GM21390 (cell line): Measurements from ENCODE around the gene DDX20.

ENCODE experiments used
- ATAC-seq: cut with Tn5 transposase; IDR thresholded peaks from one replicate; pipeline ENCODE4 v1.9.1; 2021; ENCODE audit not compliant: unreplicated experiment

Gene DDX20, protein sequence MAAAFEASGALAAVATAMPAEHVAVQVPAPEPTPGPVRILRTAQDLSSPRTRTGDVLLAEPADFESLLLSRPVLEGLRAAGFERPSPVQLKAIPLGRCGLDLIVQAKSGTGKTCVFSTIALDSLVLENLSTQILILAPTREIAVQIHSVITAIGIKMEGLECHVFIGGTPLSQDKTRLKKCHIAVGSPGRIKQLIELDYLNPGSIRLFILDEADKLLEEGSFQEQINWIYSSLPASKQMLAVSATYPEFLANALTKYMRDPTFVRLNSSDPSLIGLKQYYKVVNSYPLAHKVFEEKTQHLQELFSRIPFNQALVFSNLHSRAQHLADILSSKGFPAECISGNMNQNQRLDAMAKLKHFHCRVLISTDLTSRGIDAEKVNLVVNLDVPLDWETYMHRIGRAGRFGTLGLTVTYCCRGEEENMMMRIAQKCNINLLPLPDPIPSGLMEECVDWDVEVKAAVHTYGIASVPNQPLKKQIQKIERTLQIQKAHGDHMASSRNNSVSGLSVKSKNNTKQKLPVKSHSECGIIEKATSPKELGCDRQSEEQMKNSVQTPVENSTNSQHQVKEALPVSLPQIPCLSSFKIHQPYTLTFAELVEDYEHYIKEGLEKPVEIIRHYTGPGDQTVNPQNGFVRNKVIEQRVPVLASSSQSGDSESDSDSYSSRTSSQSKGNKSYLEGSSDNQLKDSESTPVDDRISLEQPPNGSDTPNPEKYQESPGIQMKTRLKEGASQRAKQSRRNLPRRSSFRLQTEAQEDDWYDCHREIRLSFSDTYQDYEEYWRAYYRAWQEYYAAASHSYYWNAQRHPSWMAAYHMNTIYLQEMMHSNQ

DNA sequence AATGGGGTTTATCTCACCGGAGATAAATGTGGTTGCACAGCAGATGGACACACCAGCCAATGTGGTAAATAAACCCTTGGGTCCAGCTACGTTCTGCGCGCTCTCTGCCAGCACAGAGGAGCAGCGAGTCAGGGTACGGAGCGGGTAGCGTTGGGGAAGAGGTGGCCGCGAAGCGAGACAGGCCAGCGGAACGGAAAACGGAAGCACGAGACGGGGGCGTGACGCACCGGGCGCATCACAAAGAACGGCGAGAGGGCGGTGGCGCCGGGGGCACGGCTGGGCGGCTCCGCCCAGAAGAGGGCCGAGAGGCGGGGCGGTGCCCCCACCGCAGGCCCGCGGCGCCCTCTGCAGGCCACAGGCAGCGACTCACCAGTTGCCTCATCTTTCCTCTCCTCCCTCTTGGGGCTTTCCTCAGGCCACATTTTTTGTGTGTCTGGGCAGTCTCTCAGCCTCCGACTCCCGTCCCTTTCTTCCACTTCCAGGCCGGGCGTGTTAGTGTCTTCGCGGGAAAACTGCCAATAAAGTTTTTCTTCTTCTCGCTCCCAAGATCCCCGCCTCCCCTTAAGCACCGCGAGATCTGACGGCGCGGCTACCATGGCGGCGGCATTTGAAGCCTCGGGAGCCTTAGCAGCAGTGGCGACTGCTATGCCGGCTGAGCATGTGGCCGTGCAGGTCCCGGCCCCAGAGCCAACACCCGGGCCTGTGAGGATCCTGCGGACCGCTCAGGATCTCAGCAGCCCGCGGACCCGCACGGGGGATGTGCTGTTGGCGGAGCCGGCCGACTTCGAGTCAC, at the start of gene DDX20:
TSS of gene DDX20 (plus strand) at position 571 of the 793 bp plus-strand sequence. CDS start at position 595, 24 bp downstream.
- peak; percentile 87 for ATAC-seq

DNA sequence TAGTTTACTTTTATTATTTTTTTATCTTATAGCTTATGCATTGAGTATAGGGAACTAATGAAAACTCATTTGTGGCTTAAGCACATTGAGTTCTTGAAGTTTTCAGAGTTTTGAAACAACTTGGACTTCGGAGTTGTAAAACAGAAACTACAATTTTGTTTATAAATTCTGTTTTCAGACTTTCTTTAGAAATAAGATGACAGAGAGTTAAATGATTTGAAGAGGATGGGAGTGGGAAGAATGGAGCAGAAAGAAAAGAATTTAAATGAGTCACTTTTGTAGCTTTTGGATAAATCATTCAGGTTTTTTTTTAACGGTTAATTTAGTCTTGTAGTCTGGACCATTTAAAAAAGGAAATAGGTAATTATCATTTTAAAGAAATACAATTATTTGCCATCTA, 48.8 kb upstream of the DDX20 start:
- no peak for ATAC-seq

DNA sequence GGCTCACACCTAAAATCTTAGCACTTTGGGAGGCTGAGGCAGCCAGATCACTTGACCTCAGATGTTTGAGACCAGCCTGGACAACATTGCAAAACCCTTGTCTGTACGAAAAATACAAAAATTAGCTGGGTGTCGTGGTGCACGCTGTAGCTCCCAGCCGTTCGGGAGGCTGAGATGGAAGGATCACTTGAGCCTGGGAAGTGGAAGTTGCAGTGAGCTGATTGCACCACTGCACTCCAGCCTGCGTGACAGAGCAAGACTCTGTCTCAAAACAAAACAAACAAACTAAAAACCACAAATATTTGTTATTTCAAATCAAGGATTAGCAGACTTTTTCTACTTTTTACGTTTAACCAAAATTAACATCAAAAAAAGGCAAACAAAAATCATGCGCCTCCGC, 47.8 kb upstream of the DDX20 start:
- ATAC-seq = no peak

DNA sequence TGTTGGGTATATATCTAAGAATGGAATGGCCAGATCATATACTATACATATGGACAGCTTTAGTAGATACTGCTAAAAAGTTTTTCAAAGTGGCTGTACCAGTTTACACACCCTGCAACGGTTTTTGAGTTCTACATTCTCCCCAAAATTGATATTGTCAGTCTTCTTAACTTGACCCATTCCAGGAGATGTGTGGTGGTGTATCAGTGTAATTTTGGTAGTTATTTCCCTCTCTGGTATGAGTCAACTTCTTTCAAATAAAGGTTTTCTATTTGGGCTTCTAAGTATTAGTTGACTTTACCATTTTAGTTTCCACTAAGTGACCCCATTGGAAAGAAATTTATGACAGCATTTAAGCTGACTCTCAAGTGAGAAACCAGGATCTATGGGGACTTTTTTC, 45.7 kb upstream of the DDX20 start:
- no peak for ATAC-seq

DNA sequence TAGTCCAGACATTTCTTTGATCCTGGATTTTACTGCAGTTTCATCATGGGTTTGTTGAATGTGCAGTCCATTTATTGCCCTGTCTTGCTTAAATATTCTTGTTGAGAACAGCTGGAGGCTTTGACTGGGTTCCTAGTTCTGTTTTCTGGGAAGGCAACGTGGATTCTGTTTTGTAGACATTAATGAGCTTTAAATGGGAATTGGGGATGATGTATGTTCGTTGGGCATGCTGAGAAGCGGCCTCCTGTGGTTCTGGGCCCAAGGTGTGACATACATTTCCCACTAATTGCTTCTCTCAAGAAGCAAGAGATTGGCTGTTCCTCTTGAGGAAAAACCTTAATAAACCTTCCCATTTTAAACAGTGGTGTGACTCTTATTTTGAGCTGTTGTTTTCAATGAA, 39.4 kb upstream of the DDX20 start:
- no peak for ATAC-seq

DNA sequence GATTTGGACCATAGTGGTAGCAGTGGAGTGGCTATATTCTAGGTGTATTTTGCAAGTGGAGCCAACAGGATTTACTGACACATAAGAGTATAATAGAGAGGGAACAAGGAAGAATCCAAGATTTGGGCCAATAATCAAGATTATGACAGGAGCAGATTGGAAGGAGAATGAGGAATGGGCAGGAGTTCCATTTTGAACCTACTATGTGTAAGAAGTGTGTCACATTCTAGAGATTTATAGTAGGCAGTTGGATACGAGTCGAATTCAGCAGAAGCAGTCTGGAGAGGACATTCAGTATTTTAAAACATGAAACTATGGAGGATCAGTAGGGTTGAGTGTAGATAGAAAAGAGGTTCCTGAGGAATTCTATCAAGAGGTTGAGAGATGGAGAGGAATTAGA, 38.3 kb upstream of the DDX20 start:
- ATAC-seq = no peak

DNA sequence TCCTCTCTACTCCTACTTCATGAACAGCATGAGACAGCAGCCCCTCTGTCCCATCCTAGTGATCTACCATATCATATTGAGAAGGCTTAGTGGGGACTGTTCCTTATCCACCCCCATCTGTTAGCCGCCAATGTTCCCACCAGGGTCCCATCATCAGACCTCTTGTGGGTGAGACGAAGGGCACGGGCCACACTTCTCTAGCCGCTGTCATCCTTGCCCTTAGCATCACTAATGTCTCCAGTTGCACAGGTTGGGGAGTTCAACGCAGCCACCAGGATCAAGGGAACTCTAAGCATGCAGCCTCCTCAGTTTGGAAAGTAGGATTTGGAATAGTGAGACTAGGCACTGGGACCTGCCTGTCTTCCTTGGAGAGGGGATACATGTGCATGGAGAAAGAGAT, 36.6 kb upstream of the DDX20 start:
- no peak for ATAC-seq

DNA sequence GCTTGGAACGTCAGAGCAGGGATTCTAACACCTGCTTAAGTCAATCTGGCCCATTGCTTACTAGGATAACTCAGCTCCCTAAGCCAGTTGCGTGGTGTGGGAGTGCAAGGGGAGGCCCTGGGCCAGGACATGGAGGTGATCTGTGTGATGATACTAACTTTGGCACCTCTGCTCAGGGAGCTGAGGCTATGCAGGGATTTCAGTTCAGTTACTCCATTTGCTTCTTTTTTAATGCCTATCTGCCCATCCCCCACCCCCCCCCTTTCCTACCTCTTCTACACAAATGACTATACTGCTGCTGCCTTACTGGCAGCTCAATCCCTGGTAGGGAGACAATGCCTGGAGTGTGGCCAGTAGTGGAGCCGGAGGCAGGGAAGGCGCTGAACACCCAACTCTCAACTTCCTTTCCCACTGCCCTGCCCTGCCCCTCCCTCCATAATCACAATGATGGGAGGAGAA, 36.0 kb upstream of the DDX20 start:
- ATAC-seq = no peak

DNA sequence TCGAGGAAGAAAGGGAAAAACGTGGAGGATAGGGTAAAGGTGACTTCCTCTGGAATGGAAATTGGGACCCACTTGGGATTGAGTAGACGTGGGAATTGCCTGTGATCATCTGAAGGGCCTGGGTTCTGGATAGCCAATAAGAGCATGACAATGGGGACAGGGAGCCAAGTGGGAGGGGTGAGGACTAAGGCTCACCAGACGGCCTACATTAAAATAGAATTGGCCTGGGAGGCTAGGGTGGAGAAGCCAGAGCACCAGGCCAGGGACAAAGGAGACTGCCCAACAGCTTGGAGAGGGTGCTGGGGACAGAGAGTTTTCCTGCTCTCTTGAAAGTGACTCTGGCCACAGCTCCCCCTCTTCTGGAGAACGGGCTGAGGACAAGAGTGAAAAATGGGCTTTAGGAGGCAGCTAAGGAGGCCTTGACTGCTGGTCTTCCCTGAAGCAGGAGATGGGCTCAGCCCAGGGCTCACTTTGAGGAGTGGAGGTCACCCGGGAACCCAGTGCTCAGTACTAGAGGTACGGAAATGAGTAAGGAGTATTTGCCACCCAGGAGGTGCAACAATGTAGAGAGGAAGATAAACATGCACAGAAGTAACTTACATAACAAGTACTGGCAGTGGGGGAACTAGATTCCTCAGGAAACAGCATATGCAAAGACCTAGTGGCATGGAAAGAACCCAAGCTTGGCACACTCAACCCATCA, 35.3 kb upstream of the DDX20 start:
- no peak for ATAC-seq

DNA sequence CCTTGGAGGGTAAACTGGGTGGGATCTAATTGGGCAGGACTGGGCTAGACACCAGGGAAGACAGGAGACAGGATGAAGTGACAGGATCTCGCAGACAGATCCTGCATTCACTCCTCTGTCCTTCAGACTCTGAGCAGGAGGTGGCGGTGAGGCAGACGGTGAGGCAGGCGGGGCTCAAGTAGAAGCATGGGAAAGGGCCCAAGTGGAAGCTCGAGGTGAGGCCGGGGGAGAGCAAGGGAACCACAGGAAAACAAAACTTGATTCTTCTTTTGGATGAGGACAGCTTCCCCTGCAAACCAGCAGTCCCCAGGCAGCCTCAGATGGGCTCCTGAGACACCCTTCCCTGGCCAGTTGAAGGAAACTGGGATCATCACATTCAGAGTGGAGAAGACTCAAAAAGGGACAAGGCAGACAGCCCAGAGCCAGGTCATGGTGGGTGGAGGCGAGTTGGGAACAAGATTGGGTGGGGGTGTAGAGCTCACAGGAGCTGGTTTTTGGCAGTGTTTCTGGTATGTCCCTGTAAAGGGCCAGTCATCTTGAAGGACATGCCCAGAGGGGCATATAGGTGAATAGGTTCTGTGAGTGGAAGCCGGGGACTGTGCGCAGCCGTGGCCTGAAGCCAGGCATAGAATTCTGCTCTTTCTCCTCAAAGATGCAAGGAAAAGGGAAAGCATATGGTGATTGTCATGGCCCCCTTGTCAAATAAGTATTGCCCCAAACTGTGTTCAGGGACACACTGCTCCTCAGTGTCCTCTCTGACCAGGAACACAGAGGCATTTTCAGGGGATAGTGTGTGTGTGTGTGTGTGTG, 34.5 kb upstream of the DDX20 start:
- ATAC-seq = no peak

DNA sequence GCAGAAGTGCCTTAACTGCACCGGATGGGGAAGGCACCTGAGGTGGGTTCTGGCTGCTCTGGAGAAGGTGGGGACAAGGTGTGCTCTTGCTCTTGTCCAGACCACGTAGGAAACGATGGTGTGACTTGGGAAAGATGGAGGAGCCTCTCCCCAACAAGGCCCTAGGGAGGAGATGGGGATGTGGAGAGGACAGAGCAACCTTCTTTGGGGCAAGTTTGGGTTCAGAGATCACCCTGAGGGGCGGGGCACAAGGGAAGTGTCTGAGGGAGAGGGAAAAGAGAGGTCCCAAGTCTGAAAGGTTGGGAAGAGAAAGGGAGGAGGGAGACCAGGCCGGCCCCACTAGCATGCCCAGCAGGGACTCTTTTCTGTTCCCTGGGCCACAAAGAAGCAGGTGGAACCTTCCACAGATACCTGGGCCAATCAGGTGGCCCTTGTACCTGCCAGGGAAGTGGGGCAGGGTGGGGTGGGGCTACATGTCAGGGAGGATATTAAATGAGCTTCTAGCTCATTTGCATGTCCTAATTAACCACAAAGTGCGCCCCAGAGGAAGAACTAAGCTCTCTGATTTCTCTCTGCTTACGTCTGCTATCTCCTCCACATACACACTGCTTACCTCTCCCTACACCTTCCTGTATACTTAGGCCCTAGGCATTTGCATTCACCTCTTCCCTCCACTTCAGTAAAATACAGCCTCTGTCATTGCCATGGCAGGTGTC, 32.5 kb upstream of the DDX20 start:
- no peak for ATAC-seq

DNA sequence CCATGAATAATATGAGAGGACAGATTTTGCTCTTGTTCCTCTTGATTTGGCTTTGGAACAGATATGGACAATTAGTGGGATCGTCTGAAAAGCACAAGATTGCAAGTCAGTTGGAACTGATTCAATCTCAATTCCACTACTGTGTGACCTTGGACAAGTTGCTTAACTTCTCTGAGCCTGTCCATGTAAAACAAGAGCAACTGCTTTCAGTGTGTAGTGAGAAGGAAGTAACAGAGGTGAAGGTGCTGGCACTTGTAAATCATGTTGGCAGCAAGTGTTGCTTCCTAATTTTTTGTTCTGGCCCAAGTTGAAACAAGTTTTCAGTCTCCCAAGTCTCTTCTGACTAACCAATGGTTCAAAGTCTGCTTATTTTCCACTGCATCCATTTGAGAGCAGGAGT, 31.8 kb upstream of the DDX20 start:
- ATAC-seq = no peak

DNA sequence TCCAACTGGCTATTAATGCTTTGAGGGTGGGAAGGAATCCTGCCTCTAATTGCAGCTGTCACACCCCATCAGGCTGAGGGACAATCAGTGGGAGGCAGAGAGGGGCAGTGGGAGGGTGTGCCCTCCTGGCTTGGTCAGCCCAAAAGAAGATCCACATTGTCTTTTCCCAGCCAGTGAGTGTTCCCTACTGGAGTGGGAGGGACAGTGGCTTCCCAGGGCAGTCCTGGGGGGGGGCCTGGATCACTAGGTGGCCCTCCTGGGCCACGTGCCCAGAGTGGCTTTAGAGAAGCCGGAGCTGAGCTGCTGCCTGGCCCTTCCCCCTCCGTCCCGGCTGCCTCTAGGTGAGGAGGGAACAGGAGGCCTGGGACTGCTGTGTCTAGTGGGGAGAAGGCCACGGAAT, 30.5 kb upstream of the DDX20 start:
- no peak for ATAC-seq

DNA sequence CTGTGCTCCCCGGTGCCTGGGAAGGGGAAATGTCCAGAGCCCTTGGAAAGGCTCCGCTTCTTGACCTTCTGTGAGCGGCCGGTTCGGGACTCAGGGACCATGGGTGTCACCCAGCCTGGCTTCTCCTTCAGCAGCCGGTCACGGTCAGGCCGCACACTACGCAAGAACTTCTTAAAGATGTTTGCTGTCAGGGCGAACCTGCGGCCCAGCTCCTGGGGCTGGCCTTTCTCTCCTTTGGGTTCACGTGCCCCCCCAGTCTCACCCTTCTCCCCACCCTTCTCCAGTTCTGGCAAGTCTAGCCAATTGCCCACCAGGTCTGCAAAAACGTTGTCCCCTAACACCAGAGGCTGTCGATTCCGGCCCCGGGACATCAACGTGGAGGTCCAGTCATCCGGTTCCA, 28.6 kb upstream of the DDX20 start:
- no peak for ATAC-seq

DNA sequence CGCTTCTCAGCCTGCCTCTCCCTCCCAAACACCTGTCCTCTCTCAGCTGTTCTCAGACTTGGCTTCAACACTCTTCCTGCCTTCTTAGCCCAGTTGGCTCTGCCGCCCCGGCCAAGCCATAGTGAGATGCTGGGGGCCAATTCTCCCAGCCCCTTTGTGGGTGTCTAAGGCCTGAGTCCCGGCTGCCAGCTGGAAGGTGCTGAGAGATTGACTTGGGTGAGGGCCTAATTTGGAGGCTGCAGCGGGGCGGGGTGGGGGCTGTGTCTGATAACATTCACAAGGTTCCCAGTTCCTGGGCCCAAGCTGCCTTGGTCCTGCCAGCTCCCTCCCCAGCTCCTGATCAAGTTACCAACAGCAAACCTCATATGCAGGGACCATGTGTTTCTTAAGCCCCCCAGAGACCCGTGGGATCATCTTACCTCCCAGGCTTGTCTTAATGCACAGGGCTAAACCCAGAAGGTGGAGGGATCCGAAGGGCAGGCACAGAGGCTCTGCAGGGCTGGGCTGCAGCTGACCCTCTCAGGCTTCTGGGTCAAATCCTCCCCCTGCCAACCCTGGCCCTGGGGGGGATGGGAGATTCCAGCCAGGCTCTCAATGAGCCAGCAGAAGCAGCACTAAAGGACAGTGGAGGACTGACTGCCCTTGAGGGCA, 26.3 kb upstream of the DDX20 start:
- no peak for ATAC-seq

DNA sequence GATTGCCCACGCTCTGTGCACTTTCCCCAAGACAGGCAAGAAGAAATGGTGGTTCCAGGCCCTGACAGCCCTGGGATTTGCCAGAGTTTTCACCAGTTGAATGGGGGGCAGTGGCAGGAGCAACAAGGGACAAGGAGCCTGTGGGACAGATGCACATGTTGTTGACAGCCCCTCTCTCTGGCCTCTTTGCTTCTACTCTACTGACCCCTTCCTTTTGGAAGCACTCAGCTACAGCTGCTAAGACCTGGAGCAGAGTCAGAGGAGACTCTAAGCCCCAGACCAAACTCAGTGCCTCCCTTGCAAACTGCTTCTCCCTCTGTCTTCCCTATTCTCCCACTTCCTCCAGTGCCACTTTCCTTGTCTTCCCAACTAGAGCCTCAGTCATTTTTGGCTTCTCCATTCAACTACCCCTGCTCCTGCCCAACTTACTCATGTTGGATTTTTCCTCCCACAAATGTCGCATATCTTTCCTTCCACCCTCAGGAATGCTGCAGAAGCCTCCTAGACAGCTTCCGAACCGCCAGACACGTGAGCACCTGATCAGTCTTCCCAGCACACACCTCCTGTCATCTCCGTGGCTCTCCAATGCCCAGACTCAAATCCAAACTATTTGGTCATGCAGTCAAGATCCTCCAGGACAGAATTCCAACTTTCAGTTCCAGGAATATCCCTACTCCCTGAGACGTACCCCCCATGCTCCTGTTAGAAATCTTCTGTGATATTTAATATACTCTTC, 25.6 kb upstream of the DDX20 start:
- ATAC-seq = no peak

DNA sequence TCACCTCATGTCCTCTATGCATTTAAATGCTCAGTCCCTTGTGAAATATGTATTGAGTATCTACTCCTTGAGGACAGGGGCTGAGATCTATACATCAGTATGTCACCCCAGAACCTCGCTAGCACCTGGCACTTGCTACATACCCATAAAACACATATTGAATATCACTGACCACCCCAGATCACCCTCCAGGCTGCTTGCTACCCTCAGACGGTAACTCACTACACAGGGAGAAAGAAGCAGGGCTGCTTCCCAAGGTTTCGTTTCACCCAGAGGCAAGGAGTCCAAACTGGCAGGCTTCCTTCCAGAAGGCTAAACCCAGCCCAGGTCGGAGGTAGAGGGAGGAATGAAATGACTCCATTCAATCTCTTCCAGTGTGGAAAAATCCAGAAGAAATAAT, 25.0 kb upstream of the DDX20 start:
- no peak for ATAC-seq

DNA sequence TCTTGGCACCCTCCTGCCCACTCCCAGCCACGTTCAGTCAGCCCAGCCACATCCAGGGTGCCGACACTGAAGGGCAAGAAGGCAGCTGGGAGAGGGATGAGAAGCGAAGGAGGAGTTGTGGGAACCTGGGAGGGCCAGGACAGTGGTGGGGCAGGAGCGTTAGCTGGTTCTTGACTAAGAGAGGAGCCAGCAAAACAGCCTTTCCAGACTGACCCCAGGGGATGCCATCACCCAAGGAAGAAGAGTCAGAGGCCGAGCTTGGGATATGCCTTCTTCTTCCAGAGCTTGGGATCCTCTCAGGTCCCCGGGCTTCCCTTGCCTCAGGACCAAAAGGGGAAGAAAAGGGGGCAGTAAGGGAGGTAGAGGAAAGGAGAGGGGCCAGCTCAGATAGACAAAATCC, 23.7 kb upstream of the DDX20 start:
- ATAC-seq = no peak
